DND-41 (cell line): ENCODE measurements around the gene GIPR.

ENCODE experiments used
- ATAC-seq: fragments of 200-7000 bp; cut with Tn5 transposase; 3 replicates; pipeline ENCODE4 v1.9.1; 2021; ENCODE audit warnings: low read depth; ENCODE audit not compliant: insufficient read depth
- DNase-seq: peaks from one replicate; pipeline ENCODE4 v3.0.0-alpha.2; 2020
- H2AFZ ChIP-seq: 2 replicates; pipeline ENCODE4 v1.6.0; 2012; ENCODE audit warnings: low read depth, low read length
- H3K27ac ChIP-seq: 2 replicates; pipeline ENCODE4 v1.5.1; 2012; ENCODE audit warnings: low read length, inconsistent platforms
- H3K27me3 ChIP-seq: fragments of 200-600 bp; sonication (generic); 2 replicates; pipeline ENCODE4 v1.6.0; 2012; ENCODE audit warnings: low read length, mild to moderate bottlenecking, inconsistent platforms; ENCODE audit not compliant: insufficient read depth, poor library complexity
- H3K36me3 ChIP-seq: 2 replicates; pipeline ENCODE4 v1.5.1; 2012; ENCODE audit warnings: low read length, inconsistent platforms; ENCODE audit not compliant: insufficient read depth
- H3K4me1 ChIP-seq: 2 replicates; pipeline ENCODE4 v1.5.1; 2012; ENCODE audit warnings: mild to moderate bottlenecking, low read length; ENCODE audit not compliant: insufficient read depth
- H3K4me2 ChIP-seq: 2 replicates; pipeline ENCODE4 v1.6.0; 2012; ENCODE audit warnings: mild to moderate bottlenecking, moderate library complexity, low read length, inconsistent platforms; ENCODE audit not compliant: insufficient read depth
- H3K4me3 ChIP-seq, 2 experiments: fragments of 200-600 bp in 1 of 2; shearing (Covaris generic) in 1 of 2; 2 replicates each; pipeline ENCODE4 v1.5.1; 2012 to 2016; ENCODE audit warnings: inconsistent platforms in 2 of 2, low read length in 2 of 2, mild to moderate bottlenecking in 2 of 2, low read depth in 1 of 2, moderate library complexity in 1 of 2
- H3K79me2 ChIP-seq: 2 replicates; pipeline ENCODE4 v1.6.0; 2012; ENCODE audit warnings: low read length, inconsistent platforms; ENCODE audit not compliant: insufficient read depth
- H3K9ac ChIP-seq: 2 replicates; pipeline ENCODE4 v1.6.0; 2012; ENCODE audit warnings: low read depth, mild to moderate bottlenecking, inconsistent platforms, low read length, moderate library complexity
- H3K9me3 ChIP-seq: 2 replicates; pipeline ENCODE4 v1.5.1; 2012; ENCODE audit warnings: low read length, moderate library complexity, mild to moderate bottlenecking, inconsistent platforms; ENCODE audit not compliant: insufficient read depth, severe bottlenecking
- H4K20me1 ChIP-seq: 2 replicates; pipeline ENCODE4 v1.6.0; 2012; ENCODE audit warnings: low read length; ENCODE audit not compliant: insufficient read depth
- EZH2 ChIP-seq: IDR thresholded peaks from 3 replicates; pipeline ENCODE4 v1.6.1; 2012; ENCODE audit warnings: borderline replicate concordance, low read depth, mild to moderate bottlenecking, moderate library complexity, low read length, inconsistent platforms; ENCODE audit not compliant: severe bottlenecking
- TF ChIP-seq, protein P1 (sequence below): IDR thresholded peaks from 2 replicates; pipeline ENCODE4 v1.5.1; 2012; ENCODE audit warnings: borderline replicate concordance, low read length, moderate library complexity, mild to moderate bottlenecking; ENCODE audit not compliant: poor library complexity, severe bottlenecking; ENCODE audit errors: extremely low read depth

GIPR gene

DNA sequence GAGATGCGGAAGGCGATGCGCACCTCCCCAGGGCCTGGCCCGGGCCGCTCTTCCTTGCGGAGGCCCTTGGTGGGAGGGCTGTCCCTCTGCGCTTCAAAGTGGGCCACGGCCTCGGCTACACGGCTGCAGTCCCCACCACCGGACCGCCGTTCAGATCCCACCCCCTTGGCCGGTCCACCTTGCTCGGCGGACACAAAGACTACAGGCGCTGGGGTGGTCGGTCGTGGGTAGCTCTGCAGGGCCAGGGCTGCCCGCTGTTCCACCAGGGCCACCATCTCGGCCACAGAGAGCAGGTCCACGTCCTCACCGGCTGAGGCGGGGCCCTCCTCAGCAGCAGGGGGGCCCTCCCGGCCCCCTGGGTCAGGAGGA, 44.7 kb downstream of the GIPR start:
- peaks cover 24% of the 10 kb centered on the region for H4K20me1 ChIP-seq
- H3K27ac ChIP-seq: no peak overlapping the region
- H3K9ac ChIP-seq: no peak overlapping the region
- no peaks in the 10 kb centered on the region for H3K9me3 ChIP-seq
- peaks cover 70% of the 10 kb centered on the region for H3K79me2 ChIP-seq
- H3K36me3 ChIP-seq: peaks cover 36% of the 10 kb centered on the region
- H3K4me1 ChIP-seq: peaks cover 10% of the 10 kb centered on the region
- H3K4me2 ChIP-seq: no peak overlapping the region
- no peaks in the 10 kb centered on the region for H3K27me3 ChIP-seq
- ATAC-seq: no peak
- DNase-seq: no peak
- no peak overlapping the region for H2AFZ ChIP-seq
- TF ChIP-seq EZH2: no peak
- TF ChIP-seq, protein P1, sequence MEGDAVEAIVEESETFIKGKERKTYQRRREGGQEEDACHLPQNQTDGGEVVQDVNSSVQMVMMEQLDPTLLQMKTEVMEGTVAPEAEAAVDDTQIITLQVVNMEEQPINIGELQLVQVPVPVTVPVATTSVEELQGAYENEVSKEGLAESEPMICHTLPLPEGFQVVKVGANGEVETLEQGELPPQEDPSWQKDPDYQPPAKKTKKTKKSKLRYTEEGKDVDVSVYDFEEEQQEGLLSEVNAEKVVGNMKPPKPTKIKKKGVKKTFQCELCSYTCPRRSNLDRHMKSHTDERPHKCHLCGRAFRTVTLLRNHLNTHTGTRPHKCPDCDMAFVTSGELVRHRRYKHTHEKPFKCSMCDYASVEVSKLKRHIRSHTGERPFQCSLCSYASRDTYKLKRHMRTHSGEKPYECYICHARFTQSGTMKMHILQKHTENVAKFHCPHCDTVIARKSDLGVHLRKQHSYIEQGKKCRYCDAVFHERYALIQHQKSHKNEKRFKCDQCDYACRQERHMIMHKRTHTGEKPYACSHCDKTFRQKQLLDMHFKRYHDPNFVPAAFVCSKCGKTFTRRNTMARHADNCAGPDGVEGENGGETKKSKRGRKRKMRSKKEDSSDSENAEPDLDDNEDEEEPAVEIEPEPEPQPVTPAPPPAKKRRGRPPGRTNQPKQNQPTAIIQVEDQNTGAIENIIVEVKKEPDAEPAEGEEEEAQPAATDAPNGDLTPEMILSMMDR: no peak
- no peak overlapping the region for H3K4me3 ChIP-seq

DNA sequence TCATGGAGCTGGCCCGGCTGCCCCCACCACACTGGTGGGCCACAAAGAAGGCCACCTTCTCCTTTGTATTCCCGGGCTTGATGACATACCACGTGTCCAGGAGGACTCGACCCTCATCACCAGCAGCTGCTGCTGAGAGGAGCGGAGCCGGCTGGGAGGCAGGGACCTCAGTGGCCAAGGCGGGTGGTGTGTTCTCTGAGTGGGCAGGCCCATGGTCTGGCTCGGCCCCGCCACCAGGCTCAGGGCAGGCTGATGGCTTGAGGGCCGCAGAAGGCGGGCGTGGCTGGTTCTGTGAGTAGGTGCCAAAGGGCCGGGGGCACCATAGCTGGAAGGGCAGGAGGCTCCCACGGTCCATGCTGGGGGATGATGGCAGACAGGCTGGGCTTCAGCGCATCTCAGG, 45.1 kb downstream of the GIPR start:
- Histone ChIP-seq H3K27me3 (no peaks in the 10 kb centered on the region), H3K4me3 (no peak overlapping the region), H3K36me3 (peaks cover 39% of the 10 kb centered on the region), H3K4me1 (peaks cover 15% of the 10 kb centered on the region), H3K9me3 (no peaks in the 10 kb centered on the region), H3K27ac (no peak overlapping the region), H3K4me2 (no peak overlapping the region), H3K79me2 (peaks cover 75% of the 10 kb centered on the region), H2AFZ (no peak overlapping the region), H4K20me1 (peaks cover 24% of the 10 kb centered on the region), H3K9ac (no peak overlapping the region)
- TF ChIP-seq, protein P1: no peak
- no peak for TF ChIP-seq EZH2
- ATAC-seq (no peak), DNase-seq (no peak)

DNA sequence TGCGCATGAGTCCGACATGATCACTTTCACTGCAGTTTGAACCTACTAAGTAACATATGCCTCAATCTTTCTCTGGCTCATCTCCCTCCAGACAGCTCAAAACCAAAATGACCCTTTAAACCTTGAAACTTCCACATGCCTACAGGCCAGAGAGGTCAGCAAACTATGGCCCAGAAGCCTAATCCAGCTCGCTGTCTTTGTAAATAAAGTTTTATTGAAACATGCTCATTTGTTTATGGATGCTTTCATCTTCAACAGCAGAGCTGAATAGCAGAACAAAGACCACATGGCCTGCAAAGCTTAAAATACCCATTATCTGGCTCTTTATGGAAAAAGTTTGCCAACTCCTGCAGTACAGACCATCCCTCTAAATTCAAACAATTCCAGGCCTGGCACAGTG, 47.1 kb downstream of the GIPR start:
- Histone ChIP-seq H3K4me3 (no peak overlapping the region), H3K79me2 (peaks cover 90% of the 10 kb centered on the region), H3K4me1 (peaks cover 19% of the 10 kb centered on the region), H3K9ac (no peak overlapping the region), H3K27me3 (no peaks in the 10 kb centered on the region), H3K4me2 (no peak overlapping the region), H2AFZ (no peak overlapping the region), H3K9me3 (no peaks in the 10 kb centered on the region), H4K20me1 (peaks cover 24% of the 10 kb centered on the region), H3K27ac (peak overlapping the region; percentile 16; the same call in 1 of the 2 replicates), H3K36me3 (peaks cover 36% of the 10 kb centered on the region)
- no peak for TF ChIP-seq EZH2
- DNase-seq: no peak
- ATAC-seq: no peak

DNA sequence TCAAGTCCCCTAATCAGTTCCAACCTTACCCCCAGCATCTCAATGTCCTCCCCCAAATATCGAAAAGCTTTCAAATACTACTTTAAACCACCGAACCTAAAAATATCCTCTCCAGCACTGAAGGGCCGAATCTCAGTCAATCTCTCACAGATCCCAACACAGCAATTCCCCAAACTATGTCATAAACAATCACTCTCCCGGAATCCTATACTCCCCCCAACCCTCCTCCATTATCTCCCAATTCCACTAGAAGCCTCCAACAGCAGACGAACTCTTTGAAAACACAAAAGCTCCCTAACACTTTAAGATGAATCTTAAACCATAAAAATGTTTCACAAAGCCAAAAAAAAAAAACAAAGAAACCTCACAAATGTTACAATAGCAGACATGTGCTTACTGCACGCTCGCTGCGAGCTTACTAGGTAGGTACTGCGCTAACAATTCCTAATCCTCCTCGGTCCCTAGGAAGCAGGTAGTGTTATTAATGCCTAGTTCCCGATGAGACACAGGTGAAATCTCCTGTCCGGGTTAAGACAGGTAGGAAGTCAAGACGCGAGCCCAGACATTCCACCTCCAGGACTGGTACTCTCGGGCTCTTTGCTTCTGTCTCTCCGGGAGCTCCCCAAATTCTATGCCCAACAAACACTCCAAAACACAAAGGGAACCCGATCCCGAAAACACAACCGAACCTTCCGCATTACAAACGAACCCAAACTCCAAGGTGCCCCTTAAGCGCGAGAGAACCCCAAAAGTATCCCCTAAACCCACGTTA, 48.5 kb downstream of the GIPR start:
- no peak for ATAC-seq

More for the DNA sequence above, 48.5 kb downstream of the GIPR start:
- Histone ChIP-seq H3K27ac (peak overlapping the region; percentile 78), H3K79me2 (peaks cover 90% of the 10 kb centered on the region), H3K4me1 (peaks cover 19% of the 10 kb centered on the region), H3K36me3 (peaks cover 31% of the 10 kb centered on the region), H3K9me3 (no peaks in the 10 kb centered on the region), H3K4me3 (peak overlapping the region; percentile 30 to 63; a peak in 3 of 4 replicates), H3K27me3 (no peaks in the 10 kb centered on the region), H3K9ac (peak overlapping the region; percentile 63), H4K20me1 (peaks cover 19% of the 10 kb centered on the region), H3K4me2 (peak overlapping the region; percentile 84), H2AFZ (peak overlapping the region; percentile 52)
- DNase-seq: peak; percentile 30
- no peak for TF ChIP-seq EZH2
- TF ChIP-seq, protein P1: no peak
